Middle frontal gyrus (tissue), 1 donor: ENCODE measurements around the gene ACAP2.
"Not testable (repeated sequence)": the region's sequence is repeated elsewhere in the genome, so short reads cannot be mapped to it uniquely, and the experiment has no call there.

Experiments used
- DNase-seq: peaks from one replicate; pipeline ENCODE4 v3.0.0-alpha.2; 2015; ENCODE audit warnings: low spot score; ENCODE audit errors: extremely low spot score

Gene ACAP2

GRCh38 chr3:195290643-195291042, 152.2 kb downstream of the ACAP2 start:
- not testable (repeated sequence) for DNase-seq

- DNase-seq, result no peak
These were observed 156.5 kb downstream of the ACAP2 start for GRCh38 chr3:195286115-195286872.

DNA sequence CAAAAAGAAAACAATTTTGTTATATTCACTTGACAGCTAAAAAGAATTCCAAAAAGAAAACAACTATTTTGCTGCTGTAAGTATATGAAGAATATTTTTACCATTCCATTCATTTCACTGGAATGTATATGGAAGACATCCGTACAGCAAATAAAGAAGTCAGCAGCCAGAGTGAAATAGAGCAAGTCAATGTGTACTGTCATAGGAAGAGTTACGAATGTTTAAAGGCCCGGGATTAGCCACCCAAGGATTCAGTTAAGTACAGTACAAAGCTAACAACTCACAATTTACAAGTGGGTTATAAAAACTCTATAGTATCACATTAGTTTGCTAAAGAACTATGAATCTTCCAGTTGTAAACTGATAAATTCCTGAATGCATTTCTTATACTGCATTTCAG, 157.4 kb downstream of the ACAP2 start:
- DNase-seq, result no peak

GRCh38 chr3:195284842-195285241, 158.0 kb downstream of the ACAP2 start:
- no peak for DNase-seq

DNA sequence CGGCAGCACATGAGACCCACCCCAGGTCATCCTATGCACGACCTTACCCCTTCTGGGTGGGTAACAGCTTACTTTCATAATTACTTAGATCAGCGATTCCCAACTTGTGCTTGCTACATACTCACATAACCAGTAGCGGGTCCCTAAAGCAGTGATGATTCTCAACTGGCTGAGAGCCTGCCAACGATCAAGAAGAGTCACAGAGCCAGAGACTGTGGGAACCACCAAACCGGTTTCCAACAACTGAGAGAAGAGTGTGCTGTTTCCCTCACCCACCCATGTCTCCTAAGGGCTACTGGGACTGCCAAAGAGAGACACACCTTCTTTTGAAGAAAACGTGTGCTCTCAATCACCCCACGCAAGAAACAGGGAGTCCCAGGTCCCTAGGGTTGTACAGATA, 159.9 kb downstream of the ACAP2 start:
- DNase-seq, result no peak

DNA sequence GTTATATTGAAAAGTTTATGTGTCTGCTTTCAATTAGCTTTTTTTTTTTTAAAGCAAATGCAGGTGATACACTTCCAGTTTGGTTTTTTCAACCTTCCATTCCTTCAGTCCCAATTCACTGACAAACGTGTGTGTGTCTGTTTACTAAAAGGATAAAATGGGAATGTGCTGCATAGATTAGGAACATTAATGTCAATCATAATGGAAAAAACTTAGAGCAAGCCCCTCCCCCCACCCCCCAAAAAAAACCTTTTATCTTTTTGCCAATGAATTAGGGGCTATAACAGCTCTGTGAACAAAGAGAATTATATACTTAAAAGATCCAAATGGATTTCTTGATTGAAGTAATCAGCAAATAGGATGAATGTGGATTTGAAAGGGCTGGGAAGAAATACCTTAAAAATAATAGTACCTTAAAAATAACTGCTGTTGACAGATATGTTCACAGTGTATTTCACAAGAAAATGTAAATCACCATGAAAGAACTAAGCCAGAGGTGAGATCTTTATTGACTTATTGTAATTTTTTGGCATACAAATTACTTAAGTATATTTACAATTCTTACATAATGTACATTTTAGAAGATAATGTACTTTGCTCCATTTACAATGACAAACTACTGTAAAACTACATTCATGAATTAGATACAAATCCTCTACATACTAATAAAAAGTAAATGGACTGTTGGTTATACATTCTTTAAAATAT, 168.4 kb downstream of the ACAP2 start:
- DNase-seq, result no peak

GRCh38 chr3:195271410-195272243, 171.2 kb downstream of the ACAP2 start:
- peak; percentile 62 for DNase-seq

DNA sequence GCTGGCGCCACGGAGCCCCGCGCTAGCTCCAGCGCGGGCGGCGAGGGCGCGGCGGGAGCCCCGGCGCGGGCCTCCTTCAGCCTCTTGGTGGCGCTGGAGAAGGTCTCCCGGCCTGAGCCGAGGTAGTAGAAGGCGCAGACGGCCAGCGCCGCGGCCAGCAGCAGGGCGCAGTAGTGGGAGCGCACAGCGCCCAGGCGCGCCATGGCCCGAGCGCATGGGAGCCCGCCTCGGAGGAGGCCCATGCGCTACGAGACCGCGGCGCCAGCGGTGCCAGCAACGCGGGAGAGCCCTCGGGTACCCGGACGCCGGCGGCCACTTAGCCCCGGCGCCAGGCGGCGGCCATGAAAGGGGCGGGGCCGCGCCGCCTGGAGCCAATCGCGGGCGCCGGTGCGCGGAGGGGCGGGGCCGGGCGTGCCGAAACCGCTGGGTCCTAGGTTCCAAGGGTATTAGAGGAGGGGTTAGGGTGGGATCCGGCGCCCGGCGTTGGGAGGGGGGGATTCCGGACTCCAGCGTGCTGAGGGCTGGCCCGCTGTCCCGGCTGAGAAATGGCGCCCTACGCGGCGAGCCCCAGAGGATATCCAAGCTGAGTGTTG, 171.9 kb downstream of the ACAP2 start, which contains the start of gene XXYLT1:
XXYLT1 (minus strand) TSS at position 343 of the 593 bp plus-strand sequence; CDS start at position 242, 101 bp downstream.
- peak; percentile 71 for DNase-seq

GRCh38 chr3:195270079-195270816, 172.6 kb downstream of the ACAP2 start:
- no peak for DNase-seq

- DNase-seq, result no peak
These were observed 173.3 kb downstream of the ACAP2 start for GRCh38 chr3:195269375-195270078.

GRCh38 chr3:195268576-195269309, 174.1 kb downstream of the ACAP2 start:
- no peak for DNase-seq

GRCh38 chr3:195267096-195267495, 175.7 kb downstream of the ACAP2 start:
- no peak for DNase-seq

- no peak for DNase-seq
These were observed 176.4 kb downstream of the ACAP2 start for GRCh38 chr3:195266428-195266827.

- DNase-seq, result no peak
These were observed 177.3 kb downstream of the ACAP2 start for GRCh38 chr3:195265363-195265976.

DNA sequence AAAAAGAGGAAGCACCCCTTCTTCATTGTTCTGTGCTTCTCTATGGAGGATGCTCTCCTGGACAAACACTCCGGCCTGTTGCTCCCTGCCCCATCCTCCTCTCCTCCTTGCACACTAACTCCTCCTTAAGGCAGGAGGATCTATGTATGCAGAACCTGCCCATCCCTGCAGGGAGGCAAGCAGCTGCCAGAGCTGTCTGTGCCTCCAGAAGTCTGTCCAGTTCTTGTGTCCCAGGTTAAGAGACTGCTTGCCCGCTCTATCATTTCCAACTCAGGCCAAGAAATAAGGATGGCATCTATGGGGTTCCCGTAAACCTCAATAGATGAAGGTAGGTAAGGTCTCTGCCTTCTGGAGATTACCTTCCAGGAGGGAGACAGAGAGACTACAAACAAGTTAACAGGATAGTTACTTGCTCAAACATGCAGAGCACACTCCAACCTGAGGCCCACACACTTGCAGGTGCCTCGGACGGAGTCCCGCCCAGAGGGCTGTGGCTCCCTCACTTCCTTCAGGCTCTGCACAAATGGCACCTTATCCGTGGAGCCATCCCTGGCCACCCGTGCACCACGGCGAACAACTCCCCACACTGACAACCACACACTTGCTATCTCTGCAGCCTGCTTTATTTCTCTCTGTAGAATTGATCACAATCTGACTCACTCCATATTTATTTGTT, 178.8 kb downstream of the ACAP2 start:
- DNase-seq, result no peak

- no peak for DNase-seq
These were observed 179.5 kb downstream of the ACAP2 start for GRCh38 chr3:195263193-195263924.

DNA sequence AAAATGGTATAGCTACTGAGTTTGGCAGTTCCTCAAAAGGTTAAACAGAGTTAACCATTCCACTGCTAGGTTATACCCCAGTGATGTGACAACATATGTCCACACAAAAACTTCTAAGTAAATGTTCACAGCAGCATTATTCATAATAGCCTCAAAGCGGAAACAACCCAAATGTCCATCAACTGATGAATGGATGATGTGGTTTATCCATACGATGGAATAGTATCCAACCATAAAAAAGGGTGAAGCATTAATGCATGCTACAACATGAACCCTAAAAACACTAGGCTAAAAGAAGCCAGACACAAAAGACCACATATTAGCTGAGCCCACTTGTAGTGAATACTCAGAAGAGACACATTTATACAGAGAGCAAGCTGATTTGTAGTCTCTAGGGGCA, 180.9 kb downstream of the ACAP2 start:
- no peak for DNase-seq
